HFFc6 (cell line): Measurements from ENCODE around the gene PEX16. TPM values are rescaled to one million over a fixed set of nuclear protein-coding genes. Genes with fewer than 3 reads are reported as not detected.
A peak's percentile ranks its signal among the peaks of the same experiment; 100 is the strongest.

ENCODE experiments used
- DNase-seq: peaks from one replicate; pipeline ENCODE4 v3.0.0-alpha.2; 2018
- H3K27ac Mint-ChIP-seq: 2 replicates; pipeline ENCODE4 v1.8.0; 2020; ENCODE audit warnings: mild to moderate bottlenecking, mixed read lengths
- H3K27me3 Mint-ChIP-seq: 2 replicates; pipeline ENCODE4 v1.8.0; 2021; ENCODE audit warnings: mild to moderate bottlenecking, moderate library complexity, mixed read lengths; ENCODE audit not compliant: insufficient read depth
- H3K36me3 Mint-ChIP-seq: 2 replicates; pipeline ENCODE4 v1.8.0; 2021; ENCODE audit warnings: low read depth, mixed read lengths
- H3K4me1 Mint-ChIP-seq: 2 replicates; pipeline ENCODE4 v1.8.0; 2020; ENCODE audit warnings: low read depth, mixed read lengths
- H3K4me3 Mint-ChIP-seq: 2 replicates; pipeline ENCODE4 v1.8.0; 2020; ENCODE audit warnings: mild to moderate bottlenecking, moderate library complexity, mixed read lengths
- H3K9me3 Mint-ChIP-seq: 2 replicates; pipeline ENCODE4 v1.8.0; 2020; ENCODE audit warnings: mild to moderate bottlenecking, mixed read lengths
- total RNA-seq, 6 experiments: library from RNA; stranded (reverse); fragmentation: NEBNext Ultra II Directional; extraction: Animal tissue kit (Norgen Biotek cat#: 25700); gene quantifications; 2 replicates in 1 of 6; 3 replicates in 5 of 6; pipeline ENCODE4 v1.2.3, GENCODE V29; 2021
- TF ChIP-seq, protein P1 (sequence below): fragments of 200-600 bp; sonication (generic); IDR thresholded peaks from 2 replicates; pipeline ENCODE4 v1.5.0; 2021; ENCODE audit warnings: antibody characterized with exemption, mild to moderate bottlenecking

Gene PEX16
- total RNA-seq, 6 experiments from 2014 or later, result 23.4 to 27.2 (median 25.9) TPM

GRCh38 chr11:45899086-45899447 is 18.6 kb downstream of the PEX16 start:
- peak overlapping the region; percentile 76; the same call in 1 of the 2 replicates for H3K4me3 Mint-ChIP-seq
- H3K36me3 Mint-ChIP-seq, result no peaks in the 10 kb centered on the region
- peaks cover 6% of the 10 kb centered on the region for H3K4me1 Mint-ChIP-seq
- peaks cover 14% of the 10 kb centered on the region for H3K27me3 Mint-ChIP-seq
- peak overlapping the region; percentile 80 for H3K27ac Mint-ChIP-seq
- TF ChIP-seq, protein P1, sequence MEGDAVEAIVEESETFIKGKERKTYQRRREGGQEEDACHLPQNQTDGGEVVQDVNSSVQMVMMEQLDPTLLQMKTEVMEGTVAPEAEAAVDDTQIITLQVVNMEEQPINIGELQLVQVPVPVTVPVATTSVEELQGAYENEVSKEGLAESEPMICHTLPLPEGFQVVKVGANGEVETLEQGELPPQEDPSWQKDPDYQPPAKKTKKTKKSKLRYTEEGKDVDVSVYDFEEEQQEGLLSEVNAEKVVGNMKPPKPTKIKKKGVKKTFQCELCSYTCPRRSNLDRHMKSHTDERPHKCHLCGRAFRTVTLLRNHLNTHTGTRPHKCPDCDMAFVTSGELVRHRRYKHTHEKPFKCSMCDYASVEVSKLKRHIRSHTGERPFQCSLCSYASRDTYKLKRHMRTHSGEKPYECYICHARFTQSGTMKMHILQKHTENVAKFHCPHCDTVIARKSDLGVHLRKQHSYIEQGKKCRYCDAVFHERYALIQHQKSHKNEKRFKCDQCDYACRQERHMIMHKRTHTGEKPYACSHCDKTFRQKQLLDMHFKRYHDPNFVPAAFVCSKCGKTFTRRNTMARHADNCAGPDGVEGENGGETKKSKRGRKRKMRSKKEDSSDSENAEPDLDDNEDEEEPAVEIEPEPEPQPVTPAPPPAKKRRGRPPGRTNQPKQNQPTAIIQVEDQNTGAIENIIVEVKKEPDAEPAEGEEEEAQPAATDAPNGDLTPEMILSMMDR, result no peak
- DNase-seq, result no peak
- H3K9me3 Mint-ChIP-seq, result no peaks in the 10 kb centered on the region

DNA sequence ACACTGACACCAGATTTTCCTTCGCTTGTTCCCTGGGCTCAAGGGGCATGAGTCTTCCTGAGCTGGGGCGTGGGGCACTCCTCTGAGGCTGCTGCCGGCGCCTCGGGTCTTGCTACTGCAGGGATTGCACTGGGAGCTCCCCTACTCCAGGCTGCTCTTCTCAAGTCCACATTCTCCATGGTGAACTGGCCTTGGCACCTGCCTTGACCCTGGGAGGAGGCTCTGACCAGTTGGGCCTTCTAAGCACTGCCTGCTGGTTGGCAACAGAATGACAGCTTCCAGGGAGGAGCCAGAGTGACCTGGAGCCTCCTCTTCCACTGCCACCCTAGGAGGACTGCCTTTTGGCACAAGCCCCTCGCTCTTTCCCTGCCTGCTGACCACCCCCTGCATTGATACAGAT is 20.1 kb downstream of the PEX16 start:
- TF ChIP-seq, protein P1, result no peak
- no peak for DNase-seq
- no peaks in the 10 kb centered on the region for H3K9me3 Mint-ChIP-seq
- H3K4me1 Mint-ChIP-seq, result peaks cover 6% of the 10 kb centered on the region
- no peaks in the 10 kb centered on the region for H3K36me3 Mint-ChIP-seq
- no peak overlapping the region for H3K4me3 Mint-ChIP-seq
- H3K27me3 Mint-ChIP-seq, result peaks cover 26% of the 10 kb centered on the region
- no peak overlapping the region for H3K27ac Mint-ChIP-seq

GRCh38 chr11:45896422-45896984 is 21.2 kb downstream of the PEX16 start:
- TF ChIP-seq, protein P1, result no peak
- H3K27ac Mint-ChIP-seq, result no peak overlapping the region
- no peaks in the 10 kb centered on the region for H3K36me3 Mint-ChIP-seq
- H3K27me3 Mint-ChIP-seq, result peaks cover 31% of the 10 kb centered on the region
- DNase-seq, result no peak
- H3K9me3 Mint-ChIP-seq, result no peaks in the 10 kb centered on the region
- H3K4me1 Mint-ChIP-seq, result peaks cover 6% of the 10 kb centered on the region
- no peak overlapping the region for H3K4me3 Mint-ChIP-seq

- no peak overlapping the region for H3K4me3 Mint-ChIP-seq
- TF ChIP-seq, protein P1, result no peak
- H3K27me3 Mint-ChIP-seq, result peaks cover 34% of the 10 kb centered on the region
- no peaks in the 10 kb centered on the region for H3K9me3 Mint-ChIP-seq
- H3K36me3 Mint-ChIP-seq, result no peaks in the 10 kb centered on the region
- no peak overlapping the region for H3K27ac Mint-ChIP-seq
- H3K4me1 Mint-ChIP-seq, result peaks cover 4% of the 10 kb centered on the region
- no peak for DNase-seq
These were observed 22.0 kb downstream of the PEX16 start for GRCh38 chr11:45895553-45896259.

GRCh38 chr11:45894555-45895247 is 23.0 kb downstream of the PEX16 start:
- peaks cover 36% of the 10 kb centered on the region for H3K27me3 Mint-ChIP-seq
- no peak for DNase-seq

More at GRCh38 chr11:45894555-45895247, 23.0 kb downstream of the PEX16 start:
- no peak overlapping the region for H3K4me3 Mint-ChIP-seq
- H3K9me3 Mint-ChIP-seq, result no peaks in the 10 kb centered on the region
- TF ChIP-seq, protein P1, result no peak
- no peaks in the 10 kb centered on the region for H3K36me3 Mint-ChIP-seq
- no peak overlapping the region for H3K27ac Mint-ChIP-seq
- no peaks in the 10 kb centered on the region for H3K4me1 Mint-ChIP-seq
